Measurements from ENCODE around the gene CSTPP1. TPM values are rescaled to one million over a fixed set of nuclear protein-coding genes. Genes with fewer than 3 reads are reported as not detected.

CSTPP1 gene
- total and polyA plus RNA-seq, 2 donors (not counting 1 experiment from before 2014, with no cell fraction given) = 11.5 to 29.0 TPM

- ChIA-PET CTCF (no interaction called here), POLR2A (no interaction called here)
- H3K27ac Mint-ChIP-seq = no peak overlapping the region
- no peaks in the 10 kb centered on the region for H3K9me3 ChIP-seq (ENCODE audit: control extremely low read depth in 1 of 3, control insufficient read depth in 2 of 3, insufficient read depth in 1 of 3, low read length in 2 of 3)
- ATAC-seq (ENCODE audit: low read depth) (no peak), DNase-seq (no peak)
- no peak overlapping the region for H3K4me3 ChIP-seq (ENCODE audit: control extremely low read depth in 1 of 5, extremely low read depth in 1 of 5, insufficient read depth in 1 of 5, low read depth in 2 of 5, low read length in 4 of 5)
- no peak overlapping the region for H3K4me2 ChIP-seq (replicated peaks; ENCODE audit: low read depth, low read length, poor library complexity, severe bottlenecking)
- no peaks in the 10 kb centered on the region for H3K27me3 Mint-ChIP-seq
- H3K27me3 ChIP-seq (replicated peaks in 1 of 4; ENCODE audit: control extremely low read depth in 1 of 4, control insufficient read depth in 3 of 4, insufficient read depth in 4 of 4, low read length in 3 of 4) = no peaks in the 10 kb centered on the region
- H3K9me3 Mint-ChIP-seq (ENCODE audit: insufficient read depth) = no peaks in the 10 kb centered on the region
- TF ChIP-seq EZH2 (IDR thresholded peaks at IDR 0.05; ENCODE audit: borderline replicate concordance, insufficient read depth, low read depth, low read length, poor library complexity, severe bottlenecking) (no peak), CTCF (IDR thresholded peaks at IDR 0.05) (no peak)
- no peaks in the 10 kb centered on the region for H4K20me1 ChIP-seq (ENCODE audit: control insufficient read depth, insufficient read depth, low read length, poor library complexity, severe bottlenecking)
- H3K4me1 Mint-ChIP-seq = peaks cover 3% of the 10 kb centered on the region
- no peak overlapping the region for H3K4me3 Mint-ChIP-seq
- 100% methylated on average over 1 of the region's 6 CpGs for WGBS (ENCODE audit: insufficient coverage)
- H3K79me2 ChIP-seq (ENCODE audit: control insufficient read depth, insufficient read depth, low read length) = no peaks in the 10 kb centered on the region
- intact Hi-C loops (cut with micrococcal nuclease) = no loop called here
- no peak overlapping the region for H3K9ac ChIP-seq (ENCODE audit: low read length)
- no peak overlapping the region for H3K27ac ChIP-seq (ENCODE audit: low read length in 2 of 2)
- no peak overlapping the region for H2AFZ ChIP-seq (ENCODE audit: insufficient read depth, low read depth, low read length, poor library complexity, severe bottlenecking)
- H3K4me1 ChIP-seq (ENCODE audit: control insufficient read depth in 2 of 2, insufficient read depth in 2 of 2, low read length in 2 of 2) = no peaks in the 10 kb centered on the region
- no peaks in the 10 kb centered on the region for H3K36me3 ChIP-seq (replicated peaks in 1 of 2; ENCODE audit: control extremely low read depth in 1 of 2, control insufficient read depth in 1 of 2, extremely low read depth in 1 of 2, insufficient read depth in 2 of 2, low read length in 1 of 2)
Observed at GRCh38 chr11:47044119-47044518, 107.6 kb downstream of the CSTPP1 start.

GRCh38 chr11:47047972-47048371, 111.4 kb downstream of the CSTPP1 start:
- intact Hi-C loops (cut with micrococcal nuclease) = no loop called here
- Histone ChIP-seq H4K20me1 (ENCODE audit: control insufficient read depth, insufficient read depth, low read length, poor library complexity, severe bottlenecking) (no peaks in the 10 kb centered on the region), H3K9ac (ENCODE audit: low read length) (no peak overlapping the region), H3K79me2 (ENCODE audit: control insufficient read depth, insufficient read depth, low read length) (no peaks in the 10 kb centered on the region), H3K4me2 (replicated peaks; ENCODE audit: low read depth, low read length, poor library complexity, severe bottlenecking) (no peak overlapping the region), H3K4me3 (ENCODE audit: control extremely low read depth in 1 of 5, extremely low read depth in 1 of 5, insufficient read depth in 1 of 5, low read depth in 2 of 5, low read length in 4 of 5) (no peak overlapping the region), H3K4me1 (ENCODE audit: control insufficient read depth in 2 of 2, insufficient read depth in 2 of 2, low read length in 2 of 2) (no peaks in the 10 kb centered on the region), H2AFZ (ENCODE audit: insufficient read depth, low read depth, low read length, poor library complexity, severe bottlenecking) (no peak overlapping the region), H3K27me3 (replicated peaks in 1 of 4; ENCODE audit: control extremely low read depth in 1 of 4, control insufficient read depth in 3 of 4, insufficient read depth in 4 of 4, low read length in 3 of 4) (no peaks in the 10 kb centered on the region), H3K36me3 (replicated peaks in 1 of 2; ENCODE audit: control extremely low read depth in 1 of 2, control insufficient read depth in 1 of 2, extremely low read depth in 1 of 2, insufficient read depth in 2 of 2, low read length in 1 of 2) (no peaks in the 10 kb centered on the region), H3K27ac (ENCODE audit: low read length in 2 of 2) (no peak overlapping the region), H3K9me3 (ENCODE audit: control extremely low read depth in 1 of 3, control insufficient read depth in 2 of 3, insufficient read depth in 1 of 3, low read length in 2 of 3) (no peaks in the 10 kb centered on the region)
- ChIA-PET CTCF (no interaction called here), POLR2A (no interaction called here)
- Mint-ChIP-seq H3K4me3 (no peak overlapping the region), H3K27ac (no peak overlapping the region), H3K27me3 (no peaks in the 10 kb centered on the region), H3K4me1 (peaks cover 3% of the 10 kb centered on the region), H3K9me3 (ENCODE audit: insufficient read depth) (no peaks in the 10 kb centered on the region)
- ATAC-seq (ENCODE audit: low read depth) = no peak
- TF ChIP-seq EZH2 (IDR thresholded peaks at IDR 0.05; ENCODE audit: borderline replicate concordance, insufficient read depth, low read depth, low read length, poor library complexity, severe bottlenecking) (no peak), CTCF (IDR thresholded peaks at IDR 0.05) (no peak)
- no CpG with 5 or more reads among the region's 1 CpG for WGBS (ENCODE audit: insufficient coverage)
- DNase-seq = no peak
